Hepatocyte (in vitro differentiated cells): ENCODE measurements around the gene PLRG1. TPM values are rescaled to one million over a fixed set of nuclear protein-coding genes. Genes with fewer than 3 reads are reported as not detected.
"Not testable (repeated sequence)": the region's sequence is repeated elsewhere in the genome, so short reads cannot be mapped to it uniquely, and the experiment has no call there.

Experiments
- DNase-seq: peaks from one replicate; pipeline ENCODE4 v3.0.0-alpha.2; 2016; ENCODE audit warnings: low spot score
- H2AFZ ChIP-seq: fragments of 200-600 bp; sonication (generic); 2 replicates; pipeline ENCODE4 v1.6.0; 2016; ENCODE audit warnings: antibody characterized with exemption, mild to moderate bottlenecking
- H3K27ac ChIP-seq: fragments of 200-600 bp; sonication (generic); 2 replicates; pipeline ENCODE4 v1.5.1; 2016; ENCODE audit warnings: mild to moderate bottlenecking
- H3K27me3 ChIP-seq: fragments of 200-600 bp; sonication (generic); 2 replicates; pipeline ENCODE4 v1.6.1; 2016
- H3K36me3 ChIP-seq: fragments of 200-600 bp; sonication (generic); replicated peaks from 2 replicates; pipeline ENCODE4 v1.5.1; 2016; ENCODE audit warnings: low read depth; ENCODE audit not compliant: insufficient read depth
- H3K4me1 ChIP-seq: fragments of 200-600 bp; sonication (generic); 2 replicates; pipeline ENCODE4 v1.5.1; 2016; ENCODE audit warnings: mild to moderate bottlenecking, moderate library complexity; ENCODE audit not compliant: insufficient read depth
- H3K4me2 ChIP-seq: fragments of 200-600 bp; sonication (generic); 2 replicates; pipeline ENCODE4 v1.6.0; 2016
- H3K4me3 ChIP-seq: fragments of 200-600 bp; sonication (generic); 2 replicates; pipeline ENCODE4 v1.5.1; 2016; ENCODE audit warnings: mild to moderate bottlenecking
- H3K79me2 ChIP-seq: fragments of 200-600 bp; sonication (generic); 2 replicates; pipeline ENCODE4 v1.6.0; 2017; ENCODE audit warnings: mild to moderate bottlenecking
- H3K9me2 ChIP-seq: fragments of 200-600 bp; sonication (generic); replicated peaks from 2 replicates; pipeline ENCODE4 v1.6.0; 2017; ENCODE audit warnings: mild to moderate bottlenecking; ENCODE audit not compliant: insufficient read depth
- H3K9me3 ChIP-seq: fragments of 200-600 bp; sonication (generic); 2 replicates; pipeline ENCODE4 v1.5.1; 2016; ENCODE audit warnings: low read depth, mild to moderate bottlenecking
- H4K20me1 ChIP-seq: fragments of 200-600 bp; sonication (generic); 2 replicates; pipeline ENCODE4 v1.6.0; 2016; ENCODE audit warnings: mild to moderate bottlenecking; ENCODE audit not compliant: insufficient read depth, poor library complexity, severe bottlenecking
- CTCF ChIP-seq: fragments of 200-600 bp; sonication (generic); IDR thresholded peaks from 2 replicates; pipeline ENCODE4 v1.5.1; 2016; ENCODE audit warnings: antibody characterized with exemption, mild to moderate bottlenecking; ENCODE audit not compliant: poor library complexity
- EZH2 ChIP-seq: fragments of 200-600 bp; sonication (generic); IDR thresholded peaks from 2 replicates; pipeline ENCODE4 v1.6.1; 2016; ENCODE audit warnings: antibody characterized with exemption, mild to moderate bottlenecking, borderline replicate concordance
- EZH2phosphoT487 ChIP-seq: fragments of 200-600 bp; sonication (generic); IDR thresholded peaks from one replicate; pipeline ENCODE4 v1.6.1; 2018; ENCODE audit warnings: antibody characterized with exemption, mild to moderate bottlenecking, low read depth, moderate library complexity; ENCODE audit not compliant: unreplicated experiment, severe bottlenecking
- WGBS: methylation state at CpG from one replicate; pipeline ENCODE4 v1.1.6; 2016; ENCODE audit warnings: low lambda C conversion rate; ENCODE audit errors: missing lambda C conversion rate; 5-methylcytosine and 5-hydroxymethylcytosine counted together
- polyA plus RNA-seq: library from polyadenylated mRNA; unstranded; fragments of >200 nt; fragmentation: Nextera tagmentation; extraction: Ambion mirVana; gene quantifications from 2 replicates; pipeline ENCODE4 v1.2.1, GENCODE V29; 2016
- total RNA-seq: library from RNA; depleted of rRNA; stranded (reverse); fragments of >200 nt; gene quantifications from 2 replicates; pipeline ENCODE4 v1.2.3, GENCODE V29; 2014

PLRG1 gene
- total and polyA plus RNA-seq, 2 experiments from 2014 or later: 54.4 to 63.9 TPM

DNA sequence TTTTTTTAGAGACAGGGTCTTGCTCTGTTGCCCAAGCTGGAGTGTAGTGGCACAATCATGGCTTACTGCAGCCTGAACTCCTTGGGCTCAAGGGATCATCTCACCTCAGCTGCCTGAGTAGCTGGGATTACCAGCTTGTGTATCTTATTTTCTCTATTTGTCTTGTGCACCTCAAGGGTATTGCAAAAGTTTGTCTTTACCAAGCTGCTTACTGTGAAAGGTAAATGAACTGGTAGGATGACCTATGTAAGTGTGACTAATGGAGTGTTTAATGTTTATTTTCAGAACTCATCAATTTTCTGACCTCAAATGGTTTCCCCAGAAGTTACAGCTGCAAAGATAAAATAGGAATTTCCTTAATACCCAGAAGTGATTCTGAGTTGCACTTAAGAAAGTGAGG is 45.6 kb upstream of the PLRG1 start:
- no peak overlapping the region for H3K27ac ChIP-seq

GRCh38 chr4:154594343-154594742 is 44.1 kb upstream of the PLRG1 start:
- H3K4me2 ChIP-seq, H3K9me2 ChIP-seq, H2AFZ ChIP-seq, H3K79me2 ChIP-seq, H3K4me3 ChIP-seq, H3K27ac ChIP-seq, H3K27me3 ChIP-seq, H3K36me3 ChIP-seq, H3K9me3 ChIP-seq, DNase-seq, H4K20me1 ChIP-seq: not testable (repeated sequence)
- 88% methylated on average over 3 of the region's 3 CpGs for WGBS
- peaks cover 30% of the 10 kb centered on the region for H3K4me1 ChIP-seq

More for the DNA sequence above, 45.6 kb upstream of the PLRG1 start:
- Histone ChIP-seq H3K27me3 (no peaks in the 10 kb centered on the region), H3K9me2 (no peaks in the 10 kb centered on the region), H3K9me3 (no peaks in the 10 kb centered on the region), H3K4me1 (peaks cover 30% of the 10 kb centered on the region), H2AFZ (no peak overlapping the region), H4K20me1 (no peaks in the 10 kb centered on the region), H3K79me2 (no peaks in the 10 kb centered on the region), H3K4me3 (no peak overlapping the region), H3K36me3 (no peaks in the 10 kb centered on the region), H3K4me2 (no peak overlapping the region)
- TF ChIP-seq EZH2 (no peak), EZH2phosphoT487 (peak; percentile 48)
- peak; percentile 27 for DNase-seq

- H3K36me3 ChIP-seq: no peaks in the 10 kb centered on the region
- no peaks in the 10 kb centered on the region for H3K79me2 ChIP-seq
- no peaks in the 10 kb centered on the region for H3K9me3 ChIP-seq
- H3K9me2 ChIP-seq: no peaks in the 10 kb centered on the region
- H4K20me1 ChIP-seq: no peaks in the 10 kb centered on the region
- H3K4me1 ChIP-seq: peaks cover 30% of the 10 kb centered on the region
- H3K27ac ChIP-seq: no peak overlapping the region
- no peak overlapping the region for H3K4me3 ChIP-seq
- H3K4me2 ChIP-seq: no peak overlapping the region
- WGBS: 89% methylated on average over 2 of the region's 2 CpGs
- no peaks in the 10 kb centered on the region for H3K27me3 ChIP-seq
- TF ChIP-seq EZH2 (no peak), EZH2phosphoT487 (no peak), CTCF (no peak)
- H2AFZ ChIP-seq: no peak overlapping the region
- no peak for DNase-seq
Measured at GRCh38 chr4:154593868-154594267, 43.7 kb upstream of the PLRG1 start.

GRCh38 chr4:154591890-154592289 is 41.7 kb upstream of the PLRG1 start:
- H3K4me3 ChIP-seq: no peak overlapping the region
- 69% methylated on average over 3 of the region's 3 CpGs for WGBS
- no peak overlapping the region for H3K27ac ChIP-seq
- no peak overlapping the region for H3K4me2 ChIP-seq
- no peaks in the 10 kb centered on the region for H3K79me2 ChIP-seq
- peaks cover 16% of the 10 kb centered on the region for H3K4me1 ChIP-seq
- no peaks in the 10 kb centered on the region for H4K20me1 ChIP-seq
- H3K27me3 ChIP-seq: no peaks in the 10 kb centered on the region
- H3K9me2 ChIP-seq: no peaks in the 10 kb centered on the region
- no peaks in the 10 kb centered on the region for H3K36me3 ChIP-seq
- DNase-seq: no peak
- TF ChIP-seq EZH2phosphoT487 (no peak), EZH2 (no peak)
- H3K9me3 ChIP-seq: no peaks in the 10 kb centered on the region
- H2AFZ ChIP-seq: no peak overlapping the region

DNA sequence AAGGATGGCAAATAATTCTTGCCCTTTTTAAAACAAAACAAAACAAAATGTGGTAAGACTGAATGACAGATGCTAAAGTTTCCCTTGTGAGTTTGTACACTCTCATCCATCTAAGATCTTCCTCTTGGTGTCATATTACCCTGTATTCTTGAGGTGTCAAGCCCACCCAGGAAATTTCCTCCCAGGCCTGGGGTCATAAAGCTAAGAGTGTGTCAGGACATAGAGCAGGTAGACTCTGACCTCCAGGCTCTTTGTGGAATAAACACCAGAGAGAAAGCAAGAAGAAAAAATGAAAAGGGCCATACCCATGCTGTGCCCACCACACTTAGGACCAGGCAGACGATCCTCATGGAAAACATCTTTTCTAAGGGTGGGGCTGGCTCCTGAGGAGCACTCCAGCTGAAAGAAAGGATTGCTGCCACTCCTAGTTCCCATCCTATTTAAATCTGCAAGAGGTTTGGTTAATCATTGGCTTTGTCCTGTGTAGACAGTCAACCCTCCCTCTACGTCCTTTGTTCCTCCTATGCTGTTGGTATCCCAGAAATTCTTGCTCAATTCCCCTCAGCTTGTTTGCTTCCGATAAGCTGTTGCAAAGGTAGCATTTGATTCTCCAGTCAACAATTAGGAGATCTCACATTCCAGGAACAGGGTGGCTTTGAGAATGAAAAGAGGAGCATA is 40.3 kb upstream of the PLRG1 start, which contains the start of gene FGA:
Gene FGA (minus strand): TSS at position 414 of the 678 bp plus-strand sequence. CDS start 55 bp downstream, at position 359.
- TF ChIP-seq CTCF (no peak), EZH2phosphoT487 (no peak), EZH2 (no peak)

More for the DNA sequence above, 40.3 kb upstream of the PLRG1 start, which contains the start of gene FGA:
- H3K4me3 ChIP-seq: peak within 1 kb of the TSS; percentile 27
- H3K79me2 ChIP-seq: no peaks in the 10 kb centered on the region
- H4K20me1 ChIP-seq: no peaks in the 10 kb centered on the region
- H3K27me3 ChIP-seq: no peaks in the 10 kb centered on the region
- peaks cover 9% of the 10 kb centered on the region for H3K4me1 ChIP-seq
- no peaks in the 10 kb centered on the region for H3K36me3 ChIP-seq
- H3K4me2 ChIP-seq: peak within 1 kb of the TSS; percentile 69
- H2AFZ ChIP-seq: no peak within 1 kb of the TSS
- H3K27ac ChIP-seq: peak within 1 kb of the TSS; percentile 34
- 51% methylated on average over 3 of the region's 3 CpGs for WGBS
- no peaks in the 10 kb centered on the region for H3K9me2 ChIP-seq
- no peaks in the 10 kb centered on the region for H3K9me3 ChIP-seq
- DNase-seq: peak; percentile 72
